Measurements from ENCODE around the gene XPNPEP1. TPM values are rescaled to one million over a fixed set of nuclear protein-coding genes. Genes with fewer than 3 reads are reported as not detected.

The XPNPEP1 gene
- total RNA-seq, 2 experiments from 2014 or later: 50.3 to 54.3 TPM

DNA sequence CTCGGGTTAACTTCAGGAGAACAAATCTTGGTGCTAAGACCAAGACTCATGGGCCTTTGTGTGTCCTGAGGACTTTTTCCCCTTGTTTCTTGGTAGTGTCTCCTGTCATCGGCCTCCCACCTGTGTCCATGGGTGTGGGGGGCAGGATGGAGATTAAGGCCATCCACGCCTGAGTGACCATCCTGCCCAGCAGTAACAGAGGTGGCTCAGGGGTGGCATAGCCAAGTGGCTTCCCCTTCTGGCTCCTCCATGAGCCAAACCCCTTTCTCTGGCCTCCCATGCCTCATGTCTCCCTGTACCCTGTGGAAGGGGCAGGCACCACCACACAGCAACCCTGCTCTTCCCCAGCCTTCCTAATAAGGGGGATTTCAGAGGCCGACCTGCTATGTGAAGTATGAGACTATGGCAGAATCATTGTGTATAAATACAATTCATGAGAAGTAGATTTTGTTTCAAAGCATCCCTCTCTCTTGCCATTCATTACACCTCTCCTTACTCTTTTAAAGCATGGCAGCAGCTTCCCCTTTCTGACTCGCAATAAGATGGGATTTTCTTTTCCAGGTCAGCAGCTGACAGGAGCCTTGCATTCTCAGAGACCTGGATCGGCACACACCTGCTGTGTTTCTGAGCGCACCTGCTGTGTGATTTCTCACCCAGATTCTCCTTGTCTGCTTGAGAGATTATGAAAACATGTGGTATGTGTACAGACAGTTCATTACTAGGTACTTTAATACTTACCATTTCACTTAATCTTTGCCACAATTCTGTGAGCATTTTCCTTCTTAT lies 102.5 kb downstream of the XPNPEP1 start:
- Mint-ChIP-seq H3K9me3 (peaks cover 2% of the 10 kb centered on the region), H3K27me3 (peaks cover 44% of the 10 kb centered on the region), H3K4me1 (ENCODE audit: low read depth) (no peaks in the 10 kb centered on the region), H3K36me3 (ENCODE audit: low read depth) (no peaks in the 10 kb centered on the region), H3K27ac (no peak overlapping the region), H3K4me3 (no peak overlapping the region)
- intact Hi-C loops (cut with DNase I, micrococcal nuclease): no loop called here
- Histone ChIP-seq H3K4me3 (ENCODE audit: low read length) (no peak overlapping the region), H3K27me3 (ENCODE audit: control insufficient read depth in 1 of 2, insufficient read depth in 2 of 2, low read length in 2 of 2) (peaks cover 5 to 7% of the 10 kb centered on the region in 2 experiments), H3K4me1 (ENCODE audit: insufficient read depth, low read length) (no peaks in the 10 kb centered on the region), H3K9me3 (ENCODE audit: control insufficient read depth in 1 of 2, insufficient read depth in 1 of 2, low read length in 2 of 2) (no peaks in the 10 kb centered on the region), H3K27ac (ENCODE audit: low read depth in 1 of 2, low read length in 2 of 2) (no peak overlapping the region), H3K36me3 (ENCODE audit: insufficient read depth, low read length) (no peaks in the 10 kb centered on the region)
- ChIA-PET CTCF (no interaction called here), POLR2A (no interaction called here)
- TF ChIP-seq, protein P1, sequence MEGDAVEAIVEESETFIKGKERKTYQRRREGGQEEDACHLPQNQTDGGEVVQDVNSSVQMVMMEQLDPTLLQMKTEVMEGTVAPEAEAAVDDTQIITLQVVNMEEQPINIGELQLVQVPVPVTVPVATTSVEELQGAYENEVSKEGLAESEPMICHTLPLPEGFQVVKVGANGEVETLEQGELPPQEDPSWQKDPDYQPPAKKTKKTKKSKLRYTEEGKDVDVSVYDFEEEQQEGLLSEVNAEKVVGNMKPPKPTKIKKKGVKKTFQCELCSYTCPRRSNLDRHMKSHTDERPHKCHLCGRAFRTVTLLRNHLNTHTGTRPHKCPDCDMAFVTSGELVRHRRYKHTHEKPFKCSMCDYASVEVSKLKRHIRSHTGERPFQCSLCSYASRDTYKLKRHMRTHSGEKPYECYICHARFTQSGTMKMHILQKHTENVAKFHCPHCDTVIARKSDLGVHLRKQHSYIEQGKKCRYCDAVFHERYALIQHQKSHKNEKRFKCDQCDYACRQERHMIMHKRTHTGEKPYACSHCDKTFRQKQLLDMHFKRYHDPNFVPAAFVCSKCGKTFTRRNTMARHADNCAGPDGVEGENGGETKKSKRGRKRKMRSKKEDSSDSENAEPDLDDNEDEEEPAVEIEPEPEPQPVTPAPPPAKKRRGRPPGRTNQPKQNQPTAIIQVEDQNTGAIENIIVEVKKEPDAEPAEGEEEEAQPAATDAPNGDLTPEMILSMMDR (IDR thresholded peaks at IDR 0.05): no peak
- no peak for DNase-seq
- ATAC-seq (ENCODE audit: poor library complexity): no peak

DNA sequence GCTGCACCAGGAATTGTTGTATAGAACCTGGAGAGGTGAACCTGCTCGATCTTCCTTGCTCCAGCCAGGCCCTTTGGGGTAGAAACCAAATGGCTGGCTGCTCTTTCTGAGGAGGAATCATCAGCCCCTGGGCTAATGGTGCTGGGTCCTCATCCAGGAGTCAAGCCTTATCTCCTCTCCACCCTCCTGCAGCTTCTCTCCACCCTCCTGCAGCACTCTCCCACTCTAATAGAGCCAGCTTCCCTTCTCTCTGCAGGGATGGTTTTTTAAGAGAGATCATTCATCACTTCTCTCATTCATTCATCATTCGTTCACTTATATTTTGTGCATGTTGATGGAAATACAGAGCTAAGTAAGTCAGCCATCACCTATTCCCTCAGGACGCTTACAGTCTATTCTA lies 103.5 kb downstream of the XPNPEP1 start:
- DNase-seq (no peak), ATAC-seq (ENCODE audit: poor library complexity) (no peak)
- Histone ChIP-seq H3K9me3 (ENCODE audit: control insufficient read depth in 1 of 2, insufficient read depth in 1 of 2, low read length in 2 of 2) (no peaks in the 10 kb centered on the region), H3K4me1 (ENCODE audit: insufficient read depth, low read length) (no peaks in the 10 kb centered on the region), H3K36me3 (ENCODE audit: insufficient read depth, low read length) (no peaks in the 10 kb centered on the region), H3K27ac (ENCODE audit: low read depth in 1 of 2, low read length in 2 of 2) (no peak overlapping the region), H3K27me3 (ENCODE audit: control insufficient read depth in 1 of 2, insufficient read depth in 2 of 2, low read length in 2 of 2) (peaks cover 5 to 7% of the 10 kb centered on the region in 2 experiments), H3K4me3 (ENCODE audit: low read length) (no peak overlapping the region)
- TF ChIP-seq, protein P1 (IDR thresholded peaks at IDR 0.05): no peak
- intact Hi-C loops (cut with DNase I, micrococcal nuclease): no loop called here
- H3K4me3 Mint-ChIP-seq: no peak overlapping the region
- H3K27ac Mint-ChIP-seq: no peak overlapping the region
- ChIA-PET POLR2A (no interaction called here), CTCF (no interaction called here)
- no peaks in the 10 kb centered on the region for H3K36me3 Mint-ChIP-seq (ENCODE audit: low read depth)
- no peaks in the 10 kb centered on the region for H3K9me3 Mint-ChIP-seq
- peaks cover 34% of the 10 kb centered on the region for H3K27me3 Mint-ChIP-seq
- no peaks in the 10 kb centered on the region for H3K4me1 Mint-ChIP-seq (ENCODE audit: low read depth)

Other genes with a start within 250 kb of the XPNPEP1 start
- gene ADD3, start 84.5 kb upstream of the XPNPEP1 start, total RNA-seq: 100 to 1,000 TPM; 273 to 302 TPM